GM10266 (cell line): ENCODE results near the gene CNTNAP2.

Experiments used
- DNase-seq: peaks from one replicate; pipeline ENCODE4 v3.0.0; 2012; ENCODE audit errors: extremely low spot score
- TF ChIP-seq, protein P1 (sequence below): IDR thresholded peaks from 2 replicates; pipeline ENCODE4 v1.5.1; 2012; ENCODE audit warnings: mild to moderate bottlenecking, low read depth; ENCODE audit not compliant: control insufficient read depth, insufficient read depth; ENCODE audit errors: missing control alignments

The CNTNAP2 gene

DNA sequence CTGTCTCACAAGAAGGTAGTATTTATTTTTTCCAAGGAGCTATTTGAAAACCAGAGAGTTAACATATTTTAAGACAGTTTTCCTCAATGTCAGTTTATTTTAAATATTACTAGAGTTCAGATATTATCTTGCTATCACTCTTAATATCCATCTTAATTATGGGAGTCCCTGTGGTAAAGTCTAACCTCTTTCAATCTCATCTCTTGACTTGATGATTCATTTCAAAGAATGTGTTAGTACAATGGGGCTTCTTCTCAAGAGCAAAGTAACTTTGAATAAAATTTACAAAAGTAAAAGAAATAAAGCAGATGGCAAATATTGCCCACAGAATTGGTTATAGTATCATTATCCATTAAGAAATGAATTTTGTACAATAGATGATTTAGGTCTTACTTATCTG, 1742.9 kb downstream of the CNTNAP2 start:
- TF ChIP-seq, protein P1, sequence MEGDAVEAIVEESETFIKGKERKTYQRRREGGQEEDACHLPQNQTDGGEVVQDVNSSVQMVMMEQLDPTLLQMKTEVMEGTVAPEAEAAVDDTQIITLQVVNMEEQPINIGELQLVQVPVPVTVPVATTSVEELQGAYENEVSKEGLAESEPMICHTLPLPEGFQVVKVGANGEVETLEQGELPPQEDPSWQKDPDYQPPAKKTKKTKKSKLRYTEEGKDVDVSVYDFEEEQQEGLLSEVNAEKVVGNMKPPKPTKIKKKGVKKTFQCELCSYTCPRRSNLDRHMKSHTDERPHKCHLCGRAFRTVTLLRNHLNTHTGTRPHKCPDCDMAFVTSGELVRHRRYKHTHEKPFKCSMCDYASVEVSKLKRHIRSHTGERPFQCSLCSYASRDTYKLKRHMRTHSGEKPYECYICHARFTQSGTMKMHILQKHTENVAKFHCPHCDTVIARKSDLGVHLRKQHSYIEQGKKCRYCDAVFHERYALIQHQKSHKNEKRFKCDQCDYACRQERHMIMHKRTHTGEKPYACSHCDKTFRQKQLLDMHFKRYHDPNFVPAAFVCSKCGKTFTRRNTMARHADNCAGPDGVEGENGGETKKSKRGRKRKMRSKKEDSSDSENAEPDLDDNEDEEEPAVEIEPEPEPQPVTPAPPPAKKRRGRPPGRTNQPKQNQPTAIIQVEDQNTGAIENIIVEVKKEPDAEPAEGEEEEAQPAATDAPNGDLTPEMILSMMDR = no peak
- DNase-seq = no peak

DNA sequence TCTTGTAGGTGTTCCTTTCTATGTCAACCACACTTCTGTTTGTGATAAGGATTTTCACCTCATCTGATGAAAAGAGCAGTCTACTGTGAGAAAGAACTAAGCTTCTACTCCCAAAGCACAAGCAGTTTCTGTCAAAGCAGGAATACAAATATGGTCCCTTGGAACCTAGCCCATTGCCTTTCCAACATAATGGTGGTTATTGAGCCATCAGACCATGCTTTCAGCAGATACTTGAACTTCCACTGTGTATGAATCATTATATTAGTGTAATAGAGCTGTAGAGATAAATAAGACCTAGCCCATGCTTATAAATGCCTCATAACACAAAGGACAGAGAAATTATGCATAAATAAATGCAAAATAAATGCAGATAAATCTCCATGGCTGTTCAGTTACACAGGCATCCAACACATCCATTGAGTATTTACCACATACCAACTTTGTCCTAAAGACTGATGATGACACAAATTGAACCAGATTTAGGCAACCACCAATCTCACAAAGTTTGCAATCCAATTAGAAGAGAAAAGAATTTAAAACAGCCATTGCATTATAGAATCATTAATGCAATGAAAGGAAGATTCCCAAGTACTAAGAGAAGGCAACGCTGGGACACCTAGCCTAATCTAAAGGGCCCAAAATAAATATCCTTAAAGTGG, 1744.6 kb downstream of the CNTNAP2 start:
- TF ChIP-seq, protein P1 = no peak
- no peak for DNase-seq

- TF ChIP-seq, protein P1 = no peak
- DNase-seq = no peak
Observed at GRCh38 chr7:147861945-147862344, 1745.3 kb downstream of the CNTNAP2 start.

DNA sequence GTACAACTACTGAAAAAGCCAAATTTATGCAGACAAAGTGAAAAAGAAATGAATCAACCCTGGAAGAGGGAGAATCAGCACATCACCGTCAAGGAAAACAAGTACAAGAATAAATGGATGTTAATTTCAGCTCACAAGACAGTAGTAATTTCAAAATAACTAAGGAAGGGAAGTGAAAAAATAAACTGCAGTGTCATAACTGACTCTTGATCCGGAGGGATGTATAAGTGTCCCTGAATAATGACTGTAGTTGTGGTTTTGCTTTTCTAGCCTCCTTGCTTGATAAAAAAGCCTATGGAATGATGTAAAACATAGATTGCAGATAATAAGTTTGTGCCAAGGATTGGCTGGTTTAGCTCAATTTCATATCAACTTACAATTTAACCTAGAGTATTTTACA, 1752.9 kb downstream of the CNTNAP2 start:
- TF ChIP-seq, protein P1 = no peak

GRCh38 chr7:147878912-147879661, 1762.5 kb downstream of the CNTNAP2 start:
- TF ChIP-seq, protein P1 = no peak

More for the DNA sequence above, 1752.9 kb downstream of the CNTNAP2 start:
- DNase-seq = no peak

DNA sequence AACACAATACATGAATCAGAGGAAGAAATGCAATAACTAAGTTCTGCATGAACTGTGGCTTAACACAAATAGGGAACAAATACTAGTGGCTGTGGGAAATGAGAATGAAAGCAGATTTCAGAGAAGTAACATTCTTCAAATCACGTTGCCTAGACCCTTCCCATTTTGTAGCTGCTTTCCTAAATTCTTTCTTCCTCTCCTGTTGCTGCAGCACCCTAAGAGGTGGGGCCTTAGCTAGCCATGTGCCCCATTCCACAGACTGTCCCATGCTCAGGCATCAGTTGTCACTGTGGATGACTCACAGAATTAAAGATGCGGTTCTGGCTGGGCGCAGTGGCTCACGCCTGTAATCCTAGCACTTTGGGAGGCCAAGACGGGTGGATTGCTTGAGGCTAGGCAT, 1769.3 kb downstream of the CNTNAP2 start:
- TF ChIP-seq, protein P1 = no peak
- no peak for DNase-seq

More at GRCh38 chr7:147878912-147879661, 1762.5 kb downstream of the CNTNAP2 start:
- DNase-seq = no peak

GRCh38 chr7:147894271-147894670, 1777.7 kb downstream of the CNTNAP2 start:
- TF ChIP-seq, protein P1 = no peak
- DNase-seq = no peak
